Liver (tissue), 3 donors: ENCODE measurements around the gene TUBGCP5.

ENCODE experiments used
- EGR1 ChIP-seq, 2 donors: IDR thresholded peaks; 2 replicates each; pipeline ENCODE4 v1.6.1; 2016 to 2018; ENCODE audit warnings: antibody characterized with exemption in 2 of 2, low read depth in 2 of 2
- GABPA ChIP-seq, 2 donors: IDR thresholded peaks in 1 of 2; conservative IDR thresholded peaks in 1 of 2; 2 replicates each; pipeline ENCODE4 v1.6.1; 2016; ENCODE audit warnings: antibody characterized with exemption in 2 of 2, mild to moderate bottlenecking in 1 of 2, moderate library complexity in 1 of 2
- HNF4G ChIP-seq: IDR thresholded peaks from 2 replicates; pipeline ENCODE4 v1.6.1; 2016; ENCODE audit warnings: antibody characterized with exemption
- RXRA ChIP-seq, 2 donors: IDR thresholded peaks; 2 replicates each; pipeline ENCODE4 v1.6.1; 2017 to 2018; ENCODE audit warnings: antibody characterized with exemption in 2 of 2, mild to moderate bottlenecking in 1 of 2
- YY1 ChIP-seq: IDR thresholded peaks from 2 replicates; pipeline ENCODE4 v1.6.1; 2016; ENCODE audit warnings: antibody characterized with exemption, mild to moderate bottlenecking
- TF ChIP-seq, protein P1 (sequence below): fragments of 150-350 bp; IDR thresholded peaks from 2 replicates; pipeline ENCODE4 v1.5.1; 2017; ENCODE audit warnings: improper control_type of control experiment, low read depth, low read length; ENCODE audit not compliant: missing input control
- TF ChIP-seq, protein P2 (sequence below): IDR thresholded peaks from 2 replicates; pipeline ENCODE4 v1.6.1; 2016; ENCODE audit warnings: antibody characterized with exemption
- TF ChIP-seq, protein P3 (sequence below): IDR thresholded peaks from 2 replicates; pipeline ENCODE4 v1.6.1; 2016; ENCODE audit warnings: antibody characterized with exemption, mild to moderate bottlenecking
- TF ChIP-seq, protein P4 (sequence below): IDR thresholded peaks from 2 replicates; pipeline ENCODE4 v1.6.1; 2016; ENCODE audit warnings: antibody characterized with exemption
- donor health status: healthy.
- donor health status: healthy.

DNA sequence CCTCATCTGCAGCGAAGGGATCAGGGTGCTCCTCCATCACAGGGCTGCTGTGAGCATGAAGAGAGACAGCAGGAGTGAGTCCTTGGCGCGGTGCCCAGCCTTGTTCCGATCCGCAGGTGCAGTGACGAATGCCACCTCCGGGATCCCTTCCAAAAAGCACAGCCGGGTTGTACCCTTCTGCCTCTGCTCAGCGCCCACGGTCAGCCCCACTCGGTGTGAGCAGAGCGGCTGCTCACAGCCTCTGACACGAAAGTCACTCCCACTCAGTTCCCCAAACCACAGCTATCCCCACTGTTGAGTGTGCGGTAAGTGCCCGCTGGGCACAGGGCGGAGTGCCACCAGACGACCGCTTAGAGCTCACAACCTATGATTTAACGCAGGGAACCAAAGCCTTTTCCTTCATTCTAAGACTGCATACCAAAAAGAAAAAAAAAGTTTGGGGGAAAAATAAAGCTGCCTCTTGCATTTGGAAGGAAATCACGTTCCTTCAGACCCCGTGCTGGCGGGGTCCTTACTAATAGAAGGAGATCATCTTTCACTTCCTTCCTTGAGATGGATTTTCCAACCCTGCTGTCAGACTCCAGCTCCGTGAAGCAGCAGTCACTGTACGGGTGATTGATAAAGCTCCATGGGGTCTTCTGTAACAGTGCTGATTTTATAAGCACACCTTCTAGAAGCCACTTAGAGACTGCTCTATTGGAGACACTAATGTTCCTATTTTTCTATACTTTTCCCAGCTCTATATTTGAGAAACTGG is 34.7 kb upstream of the TUBGCP5 start:
- TF ChIP-seq RXRA (IDR thresholded peaks at IDR 0.05) (no peak), HNF4G (no peak), EGR1 (IDR thresholded peaks at IDR 0.05; ENCODE audit: low read depth in 2 of 2) (no peak), YY1 (no peak), GABPA (IDR thresholded peaks at IDR 0.05 in 1 of 2, conservative IDR thresholded peaks at IDR 0.05 in 1 of 2) (no peak)
- TF ChIP-seq, protein P1, sequence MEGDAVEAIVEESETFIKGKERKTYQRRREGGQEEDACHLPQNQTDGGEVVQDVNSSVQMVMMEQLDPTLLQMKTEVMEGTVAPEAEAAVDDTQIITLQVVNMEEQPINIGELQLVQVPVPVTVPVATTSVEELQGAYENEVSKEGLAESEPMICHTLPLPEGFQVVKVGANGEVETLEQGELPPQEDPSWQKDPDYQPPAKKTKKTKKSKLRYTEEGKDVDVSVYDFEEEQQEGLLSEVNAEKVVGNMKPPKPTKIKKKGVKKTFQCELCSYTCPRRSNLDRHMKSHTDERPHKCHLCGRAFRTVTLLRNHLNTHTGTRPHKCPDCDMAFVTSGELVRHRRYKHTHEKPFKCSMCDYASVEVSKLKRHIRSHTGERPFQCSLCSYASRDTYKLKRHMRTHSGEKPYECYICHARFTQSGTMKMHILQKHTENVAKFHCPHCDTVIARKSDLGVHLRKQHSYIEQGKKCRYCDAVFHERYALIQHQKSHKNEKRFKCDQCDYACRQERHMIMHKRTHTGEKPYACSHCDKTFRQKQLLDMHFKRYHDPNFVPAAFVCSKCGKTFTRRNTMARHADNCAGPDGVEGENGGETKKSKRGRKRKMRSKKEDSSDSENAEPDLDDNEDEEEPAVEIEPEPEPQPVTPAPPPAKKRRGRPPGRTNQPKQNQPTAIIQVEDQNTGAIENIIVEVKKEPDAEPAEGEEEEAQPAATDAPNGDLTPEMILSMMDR, result no peak
- TF ChIP-seq, protein P2, sequence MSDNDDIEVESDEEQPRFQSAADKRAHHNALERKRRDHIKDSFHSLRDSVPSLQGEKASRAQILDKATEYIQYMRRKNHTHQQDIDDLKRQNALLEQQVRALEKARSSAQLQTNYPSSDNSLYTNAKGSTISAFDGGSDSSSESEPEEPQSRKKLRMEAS, result no peak
- TF ChIP-seq, protein P3, sequence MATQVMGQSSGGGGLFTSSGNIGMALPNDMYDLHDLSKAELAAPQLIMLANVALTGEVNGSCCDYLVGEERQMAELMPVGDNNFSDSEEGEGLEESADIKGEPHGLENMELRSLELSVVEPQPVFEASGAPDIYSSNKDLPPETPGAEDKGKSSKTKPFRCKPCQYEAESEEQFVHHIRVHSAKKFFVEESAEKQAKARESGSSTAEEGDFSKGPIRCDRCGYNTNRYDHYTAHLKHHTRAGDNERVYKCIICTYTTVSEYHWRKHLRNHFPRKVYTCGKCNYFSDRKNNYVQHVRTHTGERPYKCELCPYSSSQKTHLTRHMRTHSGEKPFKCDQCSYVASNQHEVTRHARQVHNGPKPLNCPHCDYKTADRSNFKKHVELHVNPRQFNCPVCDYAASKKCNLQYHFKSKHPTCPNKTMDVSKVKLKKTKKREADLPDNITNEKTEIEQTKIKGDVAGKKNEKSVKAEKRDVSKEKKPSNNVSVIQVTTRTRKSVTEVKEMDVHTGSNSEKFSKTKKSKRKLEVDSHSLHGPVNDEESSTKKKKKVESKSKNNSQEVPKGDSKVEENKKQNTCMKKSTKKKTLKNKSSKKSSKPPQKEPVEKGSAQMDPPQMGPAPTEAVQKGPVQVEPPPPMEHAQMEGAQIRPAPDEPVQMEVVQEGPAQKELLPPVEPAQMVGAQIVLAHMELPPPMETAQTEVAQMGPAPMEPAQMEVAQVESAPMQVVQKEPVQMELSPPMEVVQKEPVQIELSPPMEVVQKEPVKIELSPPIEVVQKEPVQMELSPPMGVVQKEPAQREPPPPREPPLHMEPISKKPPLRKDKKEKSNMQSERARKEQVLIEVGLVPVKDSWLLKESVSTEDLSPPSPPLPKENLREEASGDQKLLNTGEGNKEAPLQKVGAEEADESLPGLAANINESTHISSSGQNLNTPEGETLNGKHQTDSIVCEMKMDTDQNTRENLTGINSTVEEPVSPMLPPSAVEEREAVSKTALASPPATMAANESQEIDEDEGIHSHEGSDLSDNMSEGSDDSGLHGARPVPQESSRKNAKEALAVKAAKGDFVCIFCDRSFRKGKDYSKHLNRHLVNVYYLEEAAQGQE, result no peak
- TF ChIP-seq, protein P4, sequence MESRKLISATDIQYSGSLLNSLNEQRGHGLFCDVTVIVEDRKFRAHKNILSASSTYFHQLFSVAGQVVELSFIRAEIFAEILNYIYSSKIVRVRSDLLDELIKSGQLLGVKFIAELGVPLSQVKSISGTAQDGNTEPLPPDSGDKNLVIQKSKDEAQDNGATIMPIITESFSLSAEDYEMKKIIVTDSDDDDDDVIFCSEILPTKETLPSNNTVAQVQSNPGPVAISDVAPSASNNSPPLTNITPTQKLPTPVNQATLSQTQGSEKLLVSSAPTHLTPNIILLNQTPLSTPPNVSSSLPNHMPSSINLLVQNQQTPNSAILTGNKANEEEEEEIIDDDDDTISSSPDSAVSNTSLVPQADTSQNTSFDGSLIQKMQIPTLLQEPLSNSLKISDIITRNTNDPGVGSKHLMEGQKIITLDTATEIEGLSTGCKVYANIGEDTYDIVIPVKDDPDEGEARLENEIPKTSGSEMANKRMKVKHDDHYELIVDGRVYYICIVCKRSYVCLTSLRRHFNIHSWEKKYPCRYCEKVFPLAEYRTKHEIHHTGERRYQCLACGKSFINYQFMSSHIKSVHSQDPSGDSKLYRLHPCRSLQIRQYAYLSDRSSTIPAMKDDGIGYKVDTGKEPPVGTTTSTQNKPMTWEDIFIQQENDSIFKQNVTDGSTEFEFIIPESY, result no peak
